Measurements from ENCODE around the gene MBNL1. TPM values are rescaled to one million over a fixed set of nuclear protein-coding genes. Genes with fewer than 3 reads are reported as not detected.
"Not testable (repeated sequence)": the region's sequence is repeated elsewhere in the genome, so short reads cannot be mapped to it uniquely, and the experiment has no call there.

The MBNL1 gene
- polyA plus RNA-seq, 4 donors = 39.6 to 48.7 (median 40.6) TPM

DNA sequence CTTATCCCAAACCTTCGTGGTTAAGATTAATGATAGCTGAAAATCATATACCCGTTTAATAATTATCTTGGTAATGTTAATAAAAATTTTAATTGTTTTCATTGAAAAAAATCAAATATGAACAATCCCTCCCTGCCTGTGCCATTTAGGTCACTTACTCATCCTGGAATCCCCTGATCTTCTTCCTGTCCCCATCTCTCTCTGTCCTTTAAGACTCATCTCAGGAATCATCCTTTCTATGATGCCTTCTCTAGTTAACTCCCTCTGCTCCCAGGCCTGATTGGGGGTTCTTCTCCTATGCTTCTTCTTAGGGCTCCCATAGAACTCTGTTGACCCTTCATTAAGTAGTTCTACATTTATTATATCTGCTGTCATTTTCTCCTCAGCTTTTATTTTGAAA, 91.6 kb downstream of the MBNL1 start:
- peaks cover 0 to 6% (median 0%) of the 10 kb centered on the region in 3 donors for H3K4me1 ChIP-seq (ENCODE audit: control insufficient read depth in 3 of 3, insufficient read depth in 2 of 3, low read depth in 1 of 3, low read length in 2 of 3)
- FAIRE-seq (no peak), DNase-seq (no peak)
- 38 to 62% (median 44%) methylated on average over 2 of the region's 2 CpGs for WGBS, 3 donors
- H3K9me3 ChIP-seq (ENCODE audit: control insufficient read depth in 2 of 2, insufficient read depth in 1 of 2, low read depth in 1 of 2, low read length in 1 of 2) = no peaks in the 10 kb centered on the region
- H3K27me3 ChIP-seq (ENCODE audit: control insufficient read depth in 3 of 3, insufficient read depth in 3 of 3, low read length in 3 of 3) = no peaks in the 10 kb centered on the region
- H3K36me3 ChIP-seq (ENCODE audit: control insufficient read depth in 3 of 3, insufficient read depth in 2 of 3, low read depth in 1 of 3, low read length in 3 of 3) = peaks cover 0 to 4% (median 0%) of the 10 kb centered on the region in 3 donors
- no peak overlapping the region for H3K4me3 ChIP-seq (ENCODE audit: low read depth in 1 of 3, low read length in 3 of 3)
- H3K27ac ChIP-seq (ENCODE audit: low read depth in 1 of 3, low read length in 2 of 3) = no peak overlapping the region

DNA sequence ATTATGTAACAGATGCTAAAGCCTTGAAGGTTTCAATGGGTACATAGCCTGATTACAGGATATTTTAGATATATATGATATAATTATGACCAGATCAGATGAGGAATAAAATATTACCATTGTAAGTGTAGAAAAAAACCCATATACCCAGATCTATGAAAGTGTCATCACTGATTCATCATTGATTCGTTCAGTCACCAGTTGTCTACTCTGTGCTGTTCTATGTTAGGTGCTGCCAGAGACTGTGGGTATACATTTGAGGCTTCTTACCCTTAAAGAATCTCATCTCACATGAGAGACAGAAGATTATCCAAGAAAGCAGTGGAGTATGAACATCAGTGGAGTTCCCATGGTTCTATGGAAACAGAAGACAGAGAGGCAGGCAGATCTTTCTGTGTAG, 92.2 kb downstream of the MBNL1 start:
- Histone ChIP-seq H3K4me3 (ENCODE audit: low read depth in 1 of 3, low read length in 3 of 3) (no peak overlapping the region), H3K9me3 (ENCODE audit: control insufficient read depth in 2 of 2, insufficient read depth in 1 of 2, low read depth in 1 of 2, low read length in 1 of 2) (no peaks in the 10 kb centered on the region), H3K27ac (ENCODE audit: low read depth in 1 of 3, low read length in 2 of 3) (no peak overlapping the region), H3K36me3 (ENCODE audit: control insufficient read depth in 3 of 3, insufficient read depth in 2 of 3, low read depth in 1 of 3, low read length in 3 of 3) (peaks cover 0 to 4% (median 0%) of the 10 kb centered on the region in 3 donors), H3K27me3 (ENCODE audit: control insufficient read depth in 3 of 3, insufficient read depth in 3 of 3, low read length in 3 of 3) (no peaks in the 10 kb centered on the region), H3K4me1 (ENCODE audit: control insufficient read depth in 3 of 3, insufficient read depth in 2 of 3, low read depth in 1 of 3, low read length in 2 of 3) (peaks cover 0 to 6% (median 0%) of the 10 kb centered on the region in 3 donors)
- 78 to 91% (median 83%) methylated on average over 1 of the region's 1 CpG for WGBS, 3 donors
- no peak for DNase-seq
- no peak for FAIRE-seq

DNA sequence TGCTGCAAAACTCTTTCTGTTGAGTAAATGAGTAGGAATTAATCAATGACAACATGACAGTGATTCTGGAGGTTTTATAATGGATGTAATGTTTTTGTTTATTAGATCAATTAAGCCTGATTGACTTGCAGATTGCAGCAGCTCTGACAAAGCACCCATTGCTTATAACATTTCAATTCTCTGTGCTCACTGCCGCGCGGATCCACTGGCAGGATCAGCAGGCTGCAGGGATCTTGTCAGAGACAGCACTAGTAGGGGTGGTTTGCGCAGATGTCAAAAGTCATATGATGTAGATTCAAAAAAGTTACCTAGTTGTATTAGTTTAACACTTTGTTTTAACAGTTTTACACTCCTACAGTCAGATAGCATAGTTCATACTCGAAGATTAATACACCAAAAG, 93.4 kb downstream of the MBNL1 start:
- no peak overlapping the region for H3K4me3 ChIP-seq (ENCODE audit: low read depth in 1 of 3, low read length in 3 of 3)
- FAIRE-seq (no peak), DNase-seq (no peak)
- no peaks in the 10 kb centered on the region for H3K27me3 ChIP-seq (ENCODE audit: control insufficient read depth in 3 of 3, insufficient read depth in 3 of 3, low read length in 3 of 3)
- H3K27ac ChIP-seq (ENCODE audit: low read depth in 1 of 3, low read length in 2 of 3) = no peak overlapping the region
- peaks cover 0 to 4% (median 0%) of the 10 kb centered on the region in 3 donors for H3K36me3 ChIP-seq (ENCODE audit: control insufficient read depth in 3 of 3, insufficient read depth in 2 of 3, low read depth in 1 of 3, low read length in 3 of 3)
- 92 to 95% (median 95%) methylated on average over 5 of the region's 5 CpGs for WGBS, 3 donors
- H3K4me1 ChIP-seq (ENCODE audit: control insufficient read depth in 3 of 3, insufficient read depth in 2 of 3, low read depth in 1 of 3, low read length in 2 of 3) = peaks cover 0 to 6% (median 0%) of the 10 kb centered on the region in 3 donors
- no peaks in the 10 kb centered on the region for H3K9me3 ChIP-seq (ENCODE audit: control insufficient read depth in 2 of 2, insufficient read depth in 1 of 2, low read depth in 1 of 2, low read length in 1 of 2)

DNA sequence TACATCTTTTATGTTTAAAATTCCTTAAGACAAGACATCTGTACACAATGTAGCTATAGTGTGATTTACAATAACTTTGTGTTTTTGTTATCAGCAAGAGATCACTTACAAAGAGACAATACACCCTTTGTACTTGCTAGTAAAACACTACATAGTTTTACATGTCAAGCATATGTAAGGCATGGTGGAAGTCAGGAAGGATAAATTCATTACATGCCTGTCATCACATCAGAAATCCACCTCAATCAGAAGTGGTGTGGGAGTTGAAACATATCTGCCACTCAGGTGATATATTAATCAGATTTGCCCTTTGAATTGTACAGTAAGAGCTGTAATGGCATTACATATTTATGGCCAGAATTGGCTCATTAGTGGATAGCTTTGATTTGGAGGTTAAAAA, 95.5 kb downstream of the MBNL1 start:
- Histone ChIP-seq H3K27me3 (ENCODE audit: control insufficient read depth in 3 of 3, insufficient read depth in 3 of 3, low read length in 3 of 3) (no peaks in the 10 kb centered on the region), H3K36me3 (ENCODE audit: control insufficient read depth in 3 of 3, insufficient read depth in 2 of 3, low read depth in 1 of 3, low read length in 3 of 3) (peaks cover 0 to 1% (median 0%) of the 10 kb centered on the region in 3 donors)

DNA sequence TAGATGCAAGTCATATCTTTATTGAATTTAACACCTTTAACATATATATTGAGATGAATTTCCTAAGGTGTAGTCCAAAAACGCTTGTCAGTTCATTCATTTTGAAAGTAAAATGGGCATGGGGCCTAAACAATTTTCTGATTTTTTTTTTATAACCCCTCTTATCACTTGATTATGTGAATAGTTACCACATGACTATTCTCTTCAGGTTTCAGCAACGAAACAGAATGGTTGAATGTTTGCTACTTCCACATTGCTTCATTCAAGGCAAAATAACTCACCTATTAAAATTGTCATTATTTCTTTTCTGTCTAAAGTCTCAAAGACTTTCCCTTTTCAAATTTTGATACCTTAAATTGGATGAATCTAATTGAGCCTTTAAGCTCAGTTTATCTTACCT, 96.4 kb downstream of the MBNL1 start:
- no peak for FAIRE-seq
- Histone ChIP-seq H3K9me3 (ENCODE audit: control insufficient read depth in 2 of 2, insufficient read depth in 1 of 2, low read depth in 1 of 2, low read length in 1 of 2) (no peaks in the 10 kb centered on the region), H3K27me3 (ENCODE audit: control insufficient read depth in 3 of 3, insufficient read depth in 3 of 3, low read length in 3 of 3) (no peaks in the 10 kb centered on the region), H3K4me1 (ENCODE audit: control insufficient read depth in 3 of 3, insufficient read depth in 2 of 3, low read depth in 1 of 3, low read length in 2 of 3) (peaks cover 0 to 2% (median 0%) of the 10 kb centered on the region in 3 donors), H3K4me3 (ENCODE audit: low read depth in 1 of 3, low read length in 3 of 3) (no peak overlapping the region), H3K27ac (ENCODE audit: low read depth in 1 of 3, low read length in 2 of 3) (no peak overlapping the region), H3K36me3 (ENCODE audit: control insufficient read depth in 3 of 3, insufficient read depth in 2 of 3, low read depth in 1 of 3, low read length in 3 of 3) (peaks cover 0 to 1% (median 0%) of the 10 kb centered on the region in 3 donors)
- 13 to 46% (median 18%) methylated on average over 2 of the region's 2 CpGs for WGBS, 3 donors
- DNase-seq = peak in 1 of 2 donors; percentile 15

More for the DNA sequence above, 95.5 kb downstream of the MBNL1 start:
- Histone ChIP-seq H3K27ac (ENCODE audit: low read depth in 1 of 3, low read length in 2 of 3) (peak overlapping the region in 1 of 3 donors; percentile 44), H3K9me3 (ENCODE audit: control insufficient read depth in 2 of 2, insufficient read depth in 1 of 2, low read depth in 1 of 2, low read length in 1 of 2) (no peaks in the 10 kb centered on the region), H3K4me1 (ENCODE audit: control insufficient read depth in 3 of 3, insufficient read depth in 2 of 3, low read depth in 1 of 3, low read length in 2 of 3) (peaks cover 0 to 2% (median 0%) of the 10 kb centered on the region in 3 donors), H3K4me3 (ENCODE audit: low read depth in 1 of 3, low read length in 3 of 3) (no peak overlapping the region)
- FAIRE-seq = no peak
- peak; percentile 16 to 38 for DNase-seq

DNA sequence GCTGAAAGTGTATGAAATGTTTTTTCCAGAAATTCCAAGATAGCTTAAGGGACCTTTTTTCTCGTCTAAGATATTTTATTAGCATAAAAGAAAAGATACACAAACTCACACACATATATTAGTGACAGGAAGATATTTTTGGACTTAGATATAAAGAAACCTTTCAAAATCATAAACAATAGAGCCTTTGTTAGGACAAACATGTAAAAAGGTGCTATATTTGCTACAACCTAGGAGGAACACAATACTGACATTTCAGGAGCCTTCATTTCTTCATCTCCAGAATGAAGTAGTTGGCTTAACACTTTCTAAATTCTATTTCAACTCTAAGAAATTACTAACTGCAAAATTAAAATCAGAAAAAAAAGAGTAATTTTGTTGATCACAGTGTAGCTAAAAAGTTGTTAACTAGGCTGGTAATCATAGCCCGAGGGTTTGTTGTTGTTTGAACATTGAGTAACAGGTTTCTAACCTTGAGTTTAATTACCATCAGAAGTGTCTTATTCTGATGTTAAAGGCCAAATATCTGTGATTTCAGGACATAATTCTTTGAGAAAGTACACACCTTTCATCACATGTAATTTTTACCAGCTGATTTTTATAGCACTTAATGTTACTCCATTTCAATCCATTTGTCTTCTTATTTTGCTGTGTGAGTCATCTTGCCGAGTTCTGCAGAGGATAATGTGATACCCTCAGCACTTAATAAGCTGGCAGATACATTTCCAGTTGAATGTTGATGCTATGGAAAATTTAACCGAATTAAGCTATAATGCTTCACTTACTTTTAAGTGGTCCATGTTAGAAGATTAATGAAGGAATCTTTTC, 97.3 kb downstream of the MBNL1 start:
- Histone ChIP-seq H3K27me3 (ENCODE audit: control insufficient read depth in 3 of 3, insufficient read depth in 3 of 3, low read length in 3 of 3) (no peaks in the 10 kb centered on the region), H3K36me3 (ENCODE audit: control insufficient read depth in 3 of 3, insufficient read depth in 2 of 3, low read depth in 1 of 3, low read length in 3 of 3) (peaks cover 0 to 1% (median 0%) of the 10 kb centered on the region in 3 donors), H3K4me1 (ENCODE audit: control insufficient read depth in 3 of 3, insufficient read depth in 2 of 3, low read depth in 1 of 3, low read length in 2 of 3) (peaks cover 0 to 1% (median 0%) of the 10 kb centered on the region in 3 donors), H3K9me3 (ENCODE audit: control insufficient read depth in 2 of 2, insufficient read depth in 1 of 2, low read depth in 1 of 2, low read length in 1 of 2) (no peaks in the 10 kb centered on the region), H3K27ac (ENCODE audit: low read depth in 1 of 3, low read length in 2 of 3) (no peak overlapping the region), H3K4me3 (ENCODE audit: low read depth in 1 of 3, low read length in 3 of 3) (no peak overlapping the region)
- 68 to 73% (median 72%) methylated on average over 4 of the region's 4 CpGs for WGBS, 3 donors
- DNase-seq (no peak), FAIRE-seq (no peak)

DNA sequence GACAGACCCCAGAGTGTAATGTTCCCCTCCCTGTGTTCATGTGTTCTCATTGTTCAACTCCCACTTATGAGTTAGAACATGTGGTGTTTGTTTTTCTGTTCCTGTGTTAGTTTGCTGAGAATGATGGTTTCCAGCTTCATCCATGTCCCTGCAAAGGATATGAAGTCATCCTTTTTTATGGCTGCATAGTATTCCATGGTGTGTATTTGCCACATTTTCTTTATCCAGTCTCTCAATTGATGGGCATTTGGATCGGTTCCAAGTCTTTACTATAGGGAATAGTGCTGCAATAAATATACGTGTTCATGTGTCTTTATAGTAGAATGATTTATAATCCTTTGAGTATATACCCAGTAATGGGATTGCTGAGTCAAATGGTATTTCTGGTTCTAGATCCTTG, 98.5 kb downstream of the MBNL1 start:
- H3K4me1 ChIP-seq (ENCODE audit: control insufficient read depth in 3 of 3, insufficient read depth in 2 of 3, low read depth in 1 of 3, low read length in 2 of 3); H3K27me3 ChIP-seq (ENCODE audit: control insufficient read depth in 3 of 3, insufficient read depth in 3 of 3, low read length in 3 of 3); H3K9me3 ChIP-seq (ENCODE audit: control insufficient read depth in 2 of 2, insufficient read depth in 1 of 2, low read depth in 1 of 2, low read length in 1 of 2); H3K4me3 ChIP-seq (ENCODE audit: low read depth in 1 of 3, low read length in 3 of 3); FAIRE-seq; H3K27ac ChIP-seq (ENCODE audit: low read depth in 1 of 3, low read length in 2 of 3); H3K36me3 ChIP-seq (ENCODE audit: control insufficient read depth in 3 of 3, insufficient read depth in 2 of 3, low read depth in 1 of 3, low read length in 3 of 3); DNase-seq: not testable (repeated sequence)
- 55 to 77% (median 68%) methylated on average over 2 of the region's 2 CpGs for WGBS, 3 donors

DNA sequence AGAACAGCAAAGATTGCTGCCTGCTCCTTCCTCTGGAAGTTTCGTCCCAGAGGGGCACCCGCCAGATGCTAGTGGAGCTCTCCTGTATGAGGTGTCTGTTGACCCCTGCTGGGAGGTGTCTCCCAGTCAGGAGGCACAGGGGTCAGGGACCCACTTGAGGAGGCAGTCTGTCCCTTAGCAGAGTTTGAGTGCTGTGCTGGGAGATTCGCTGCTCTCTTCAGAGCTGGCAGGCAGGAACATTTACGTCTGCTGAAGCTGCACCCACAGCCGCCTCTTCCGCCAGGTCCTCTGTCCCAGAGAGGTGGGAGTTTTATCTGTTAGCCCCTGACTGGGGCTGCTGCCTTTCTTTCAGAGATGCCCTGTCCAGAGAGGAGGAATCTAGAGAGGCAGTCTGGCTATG, 103.9 kb downstream of the MBNL1 start:
- not testable (repeated sequence) for H3K4me1 ChIP-seq (ENCODE audit: control insufficient read depth in 3 of 3, insufficient read depth in 2 of 3, low read depth in 1 of 3, low read length in 2 of 3); H3K27ac ChIP-seq (ENCODE audit: low read depth in 1 of 3, low read length in 2 of 3); H3K27me3 ChIP-seq (ENCODE audit: control insufficient read depth in 3 of 3, insufficient read depth in 3 of 3, low read length in 3 of 3); FAIRE-seq; H3K4me3 ChIP-seq (ENCODE audit: low read depth in 1 of 3, low read length in 3 of 3); DNase-seq; H3K9me3 ChIP-seq (ENCODE audit: control insufficient read depth in 2 of 2, insufficient read depth in 1 of 2, low read depth in 1 of 2, low read length in 1 of 2)
- H3K36me3 ChIP-seq (ENCODE audit: control insufficient read depth in 3 of 3, insufficient read depth in 2 of 3, low read depth in 1 of 3, low read length in 3 of 3) = peaks cover 0 to 11% (median 0%) of the 10 kb centered on the region in 3 donors
- WGBS, 3 donors = 96 to 100% (median 100%) methylated on average over 6 of the region's 6 CpGs
